ENCODE data around the gene TBC1D5.

DNA sequence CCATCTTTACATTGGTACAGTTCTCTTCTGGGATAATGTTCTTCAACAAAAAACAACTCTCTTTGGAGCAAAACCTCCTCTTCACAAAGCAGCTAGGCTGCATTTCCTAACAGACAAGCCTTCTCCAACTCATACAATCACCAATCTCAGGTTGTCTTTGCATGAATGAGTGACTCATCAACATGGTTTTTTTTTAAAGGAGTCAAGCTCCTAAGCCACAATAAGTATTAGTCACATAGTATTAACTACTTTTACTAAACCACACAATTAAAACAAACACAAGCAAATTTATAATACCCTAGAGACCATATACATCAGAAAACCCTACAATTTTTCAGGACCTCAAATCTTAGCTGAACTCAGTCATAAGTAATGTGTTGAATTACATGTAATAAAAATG is 137.4 kb downstream of the TBC1D5 start:
- TF ChIP-seq EZH2 (IDR thresholded peaks at IDR 0.05; ENCODE audit: insufficient read depth, poor library complexity, severe bottlenecking) (no peak), EZH2phosphoT487 (IDR thresholded peaks at IDR 0.05; ENCODE audit: insufficient read depth, low read depth) (0 out of 2 replicates have a peak, but pooled peaks have one; percentile 53)

Data from GM23248 (cell line).